ENCODE data around the gene NTN1.
"Not testable (repeated sequence)": the region's sequence is repeated elsewhere in the genome, so short reads cannot be mapped to it uniquely, and the experiment has no call there.

The NTN1 gene

DNA sequence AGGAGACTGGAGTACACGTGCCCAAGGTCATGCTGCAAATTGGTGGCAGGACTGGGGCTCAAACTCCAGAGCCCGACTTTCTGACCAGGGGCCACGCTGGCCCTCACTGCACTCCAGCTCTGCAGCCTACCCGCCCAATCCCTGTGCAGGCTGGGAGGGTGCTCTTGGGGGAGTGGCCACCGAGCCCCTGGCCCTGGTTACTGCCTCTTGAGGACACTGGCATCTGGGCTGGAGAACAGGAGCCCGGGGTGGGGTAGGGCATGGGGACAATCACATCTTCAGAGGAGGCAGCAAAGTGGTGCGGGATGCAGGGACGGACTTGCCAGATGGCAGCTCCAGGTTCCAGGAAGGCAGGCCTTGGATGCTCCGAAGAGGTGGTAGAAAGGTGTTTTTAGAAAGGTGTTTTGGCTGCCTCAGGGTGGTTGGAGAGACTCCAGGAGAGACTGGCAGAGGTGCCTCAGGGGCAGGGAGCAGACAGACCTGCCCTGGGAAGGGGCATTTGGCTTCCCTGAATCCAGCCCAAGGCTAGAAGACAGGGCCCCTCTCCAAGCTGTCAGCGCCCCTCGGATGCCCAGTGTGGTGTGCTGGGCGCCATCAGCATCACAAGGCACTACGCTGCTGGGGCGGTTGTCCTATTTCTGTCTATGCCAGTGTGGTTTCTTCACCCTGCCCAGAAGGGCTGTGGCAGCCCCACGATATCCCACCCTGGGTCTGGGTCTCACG lies 220.6 kb downstream of the NTN1 start:
- FAIRE-seq (no peak), DNase-seq (ENCODE audit: low spot score) (no peak)

DNA sequence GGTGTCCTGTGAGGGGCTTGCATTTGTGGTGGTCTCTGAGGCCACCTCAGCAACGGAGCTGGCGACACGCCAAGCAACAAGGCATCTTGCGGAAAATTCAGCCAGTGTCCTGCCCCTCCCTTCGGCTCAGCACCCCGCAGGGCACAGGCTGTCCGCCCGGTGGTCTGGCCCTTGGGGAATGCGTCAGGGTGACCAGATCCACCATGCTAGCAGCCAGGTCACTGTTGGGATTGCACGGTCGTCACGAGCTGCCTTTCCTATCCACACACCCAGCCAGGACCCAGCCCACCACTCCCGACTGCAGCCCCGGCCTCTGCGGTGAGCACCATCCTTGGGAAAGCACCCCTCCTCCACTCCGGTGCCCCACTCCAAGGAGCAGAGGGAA lies 221.2 kb downstream of the NTN1 start:
- DNase-seq (ENCODE audit: low spot score) (no peak), FAIRE-seq (no peak)

DNA sequence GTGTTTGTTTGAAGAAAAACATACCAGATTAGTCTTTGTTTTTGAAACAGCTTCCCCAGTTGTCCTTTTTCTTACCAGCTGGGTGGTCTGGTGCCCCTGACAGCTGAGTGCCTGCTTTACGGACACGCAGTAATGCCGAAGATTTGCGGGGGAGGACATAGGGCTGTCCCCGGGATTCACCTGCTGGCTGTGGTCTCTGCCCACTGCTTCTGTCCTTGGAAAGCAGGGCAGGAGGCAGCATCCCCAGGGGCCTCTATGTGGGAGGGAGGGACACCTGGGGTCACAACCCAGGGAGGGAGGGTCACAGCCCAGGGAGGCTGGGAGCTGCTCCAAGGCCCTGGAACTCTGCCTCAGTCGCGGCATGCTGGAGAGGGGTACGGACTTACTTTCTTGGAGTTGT lies 221.7 kb downstream of the NTN1 start:
- no peak for FAIRE-seq
- DNase-seq (ENCODE audit: low spot score): no peak

DNA sequence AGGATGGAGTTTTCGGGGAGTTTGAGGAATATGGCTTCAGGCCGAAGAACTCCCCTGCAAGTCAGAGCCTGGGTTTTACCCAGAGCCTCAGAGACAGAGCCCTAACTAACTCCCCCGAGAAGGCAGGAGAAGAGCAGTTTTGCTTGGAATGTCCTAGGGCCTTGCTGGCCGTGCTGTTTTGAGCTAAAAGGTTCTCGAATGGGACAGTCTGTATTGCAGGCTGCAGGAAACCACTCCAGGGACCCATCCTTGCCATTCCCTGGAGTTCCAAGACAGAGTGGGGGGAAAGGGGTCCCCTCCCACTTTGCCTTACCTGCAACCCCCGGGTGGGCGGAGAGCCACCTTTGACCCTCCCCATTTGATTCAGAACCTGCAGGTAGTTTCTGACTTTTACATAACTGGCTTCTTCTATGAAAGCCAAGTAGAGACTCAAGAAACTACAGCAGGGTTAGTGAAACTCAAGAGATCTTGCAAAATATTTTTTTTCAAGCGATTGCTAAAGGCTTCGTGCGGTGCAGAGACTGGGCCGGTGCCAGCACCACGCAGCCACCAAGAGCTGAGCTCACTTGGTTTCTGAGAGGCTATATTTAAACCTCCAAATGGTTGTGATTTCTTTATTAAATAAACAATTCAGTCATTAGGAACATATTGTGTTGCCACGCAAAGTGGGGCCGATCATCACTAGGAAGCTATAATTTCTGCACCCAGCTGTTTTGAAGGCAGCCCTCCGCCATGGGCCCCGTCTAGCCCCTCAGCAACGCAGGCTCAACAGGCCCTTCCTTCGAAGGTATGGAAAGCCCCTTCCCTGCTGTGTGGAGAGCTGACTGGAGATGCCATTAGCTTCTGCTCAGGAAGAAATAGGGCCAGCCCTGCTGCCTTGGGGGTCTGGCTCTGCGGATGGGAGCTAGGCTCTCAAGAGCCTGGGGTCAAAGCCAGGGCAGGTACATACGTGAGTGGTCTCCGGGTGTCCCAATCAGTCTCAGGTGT lies 223.0 kb downstream of the NTN1 start:
- FAIRE-seq (no peak), DNase-seq (ENCODE audit: low spot score) (no peak)

DNA sequence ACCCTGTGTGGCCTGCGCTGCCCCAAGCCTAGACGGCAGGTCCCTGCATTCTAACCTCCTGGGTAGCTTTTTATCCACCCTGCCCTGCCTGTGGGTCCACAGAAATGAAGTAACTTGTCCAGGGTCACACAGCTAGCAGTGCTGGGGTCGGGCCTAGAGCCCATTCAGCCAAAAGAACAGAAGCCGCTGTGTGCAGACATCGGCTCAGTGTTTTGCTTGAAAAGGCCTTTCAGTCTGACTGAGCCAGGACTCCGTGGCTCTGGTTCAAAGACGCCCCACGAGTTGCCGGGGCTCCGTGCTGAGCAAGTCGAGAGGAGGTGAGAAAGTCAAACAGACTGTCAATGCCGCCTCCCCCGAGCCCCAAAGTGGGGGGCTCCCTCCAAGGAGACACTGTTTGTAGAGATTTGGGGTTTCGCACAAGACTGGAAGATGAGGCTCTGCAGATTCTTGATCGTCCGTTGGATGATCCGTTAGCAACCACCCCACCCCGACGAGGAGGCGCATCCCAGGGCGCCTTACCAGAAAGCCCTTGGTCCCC lies 226.2 kb downstream of the NTN1 start:
- no peak for DNase-seq (ENCODE audit: low spot score)
- no peak for FAIRE-seq

DNA sequence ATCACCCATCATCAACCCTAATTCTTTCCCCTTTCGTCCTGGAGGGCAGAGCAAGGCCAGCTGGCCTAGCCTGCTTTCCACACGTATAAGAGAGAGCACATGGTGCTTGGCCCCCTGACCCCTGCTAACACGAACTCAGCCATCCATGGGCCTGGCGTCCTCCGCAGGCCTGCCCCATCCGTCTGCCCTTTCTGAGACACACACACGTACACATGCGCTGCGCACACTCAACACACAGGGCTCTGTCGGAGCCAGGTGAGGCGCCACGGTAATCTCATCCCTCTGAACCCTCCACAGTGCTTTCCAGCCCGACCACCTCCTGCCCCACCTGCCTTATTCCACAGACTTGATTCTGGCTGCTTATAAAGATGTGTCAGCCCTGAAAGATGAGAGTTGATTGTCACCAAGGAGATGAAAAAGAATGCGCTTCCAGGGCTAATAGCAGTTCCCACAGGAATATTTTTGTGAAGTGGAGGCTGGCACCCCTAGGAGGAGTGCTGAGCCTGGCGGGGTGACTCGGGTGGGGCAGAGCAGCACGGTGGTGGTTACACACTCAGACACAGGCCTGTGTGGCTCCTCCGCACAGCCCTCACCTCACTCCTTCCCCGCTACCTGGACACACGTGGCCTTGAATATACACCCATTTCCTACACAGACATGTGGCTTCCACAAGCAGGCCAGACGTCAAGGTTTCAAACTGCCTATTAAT lies 228.1 kb downstream of the NTN1 start:
- DNase-seq (ENCODE audit: low spot score): no peak
- no peak for FAIRE-seq

DNA sequence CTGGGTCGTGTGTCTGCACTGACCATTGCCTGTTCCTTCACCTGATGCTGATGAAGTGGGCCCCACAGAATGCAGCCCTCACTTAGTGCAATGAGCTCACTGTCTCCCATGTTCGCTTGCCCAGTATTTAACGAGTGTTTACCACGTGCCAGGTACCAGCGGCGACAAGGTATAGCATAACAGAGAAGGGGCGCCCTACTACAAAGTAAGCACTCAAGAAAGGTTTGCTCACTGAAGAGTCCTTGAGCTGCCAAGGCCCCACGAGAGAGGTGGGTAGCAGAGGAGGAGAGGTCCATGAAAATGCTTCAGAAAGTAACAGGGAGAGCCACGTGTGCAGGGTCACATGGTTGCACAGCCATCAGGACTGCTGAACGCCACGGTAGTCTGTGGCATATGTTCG lies 230.0 kb downstream of the NTN1 start:
- no peak for FAIRE-seq
- no peak for DNase-seq (ENCODE audit: low spot score)

DNA sequence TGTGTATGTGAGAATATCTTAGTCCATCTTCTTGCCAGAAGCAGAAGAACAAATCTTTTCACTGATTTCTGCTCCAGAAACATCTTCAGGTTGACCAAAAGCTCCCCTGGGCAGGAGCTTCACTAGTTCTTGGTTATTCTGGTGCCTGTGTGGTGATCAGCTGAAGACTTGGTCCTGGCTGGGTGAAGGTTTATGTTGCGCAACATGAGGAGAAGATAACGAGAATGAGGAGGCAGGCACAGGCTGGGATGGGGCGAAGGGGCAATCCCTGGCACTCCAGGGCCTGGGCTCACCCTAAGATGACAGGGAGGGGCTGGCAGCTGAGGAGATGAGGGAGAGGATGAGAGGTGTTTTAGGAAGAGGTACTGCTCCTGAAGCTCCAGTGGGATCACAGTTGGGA lies 232.0 kb downstream of the NTN1 start:
- DNase-seq (ENCODE audit: low spot score) (no peak), FAIRE-seq (no peak)

DNA sequence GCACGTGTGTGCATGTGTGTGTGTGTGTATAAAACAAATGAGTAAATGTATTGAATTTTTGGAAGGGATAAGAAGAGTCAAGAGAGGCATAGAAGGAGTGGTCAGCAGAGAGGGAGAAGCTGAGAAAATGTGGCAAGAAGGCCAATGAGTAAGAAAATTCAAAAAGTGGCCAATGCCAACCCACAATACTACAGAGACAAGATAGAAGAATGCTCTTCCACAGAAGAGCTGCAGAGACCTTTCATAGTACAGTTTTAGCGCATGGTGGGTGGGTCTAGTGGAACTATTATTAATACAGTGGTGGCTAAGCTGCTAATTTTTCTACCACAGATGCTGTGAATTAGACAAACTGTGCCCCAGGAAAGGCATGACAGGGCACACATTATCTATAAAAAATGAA lies 233.5 kb downstream of the NTN1 start:
- FAIRE-seq: no peak
- DNase-seq (ENCODE audit: low spot score): no peak

DNA sequence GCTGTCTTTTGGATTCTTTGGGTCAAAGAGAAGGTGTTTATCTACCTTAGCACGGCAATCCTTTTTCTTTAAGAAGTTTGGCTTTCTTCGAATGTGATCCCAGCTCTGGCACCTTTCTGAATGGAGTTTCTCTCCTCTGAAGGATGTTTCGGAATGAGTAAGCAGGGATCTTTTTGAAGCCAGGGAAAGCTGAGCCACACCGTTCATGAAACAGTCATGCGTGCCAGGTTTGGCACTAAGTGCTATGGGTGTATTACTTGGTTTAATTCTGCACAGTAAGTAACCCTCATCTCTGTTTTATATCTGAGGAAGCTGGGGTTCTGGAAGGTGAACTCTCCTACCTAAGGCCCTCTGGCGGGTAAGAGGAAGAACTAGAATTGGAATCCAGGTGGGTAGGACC lies 234.5 kb downstream of the NTN1 start:
- no peak for DNase-seq (ENCODE audit: low spot score)
- no peak for FAIRE-seq

DNA sequence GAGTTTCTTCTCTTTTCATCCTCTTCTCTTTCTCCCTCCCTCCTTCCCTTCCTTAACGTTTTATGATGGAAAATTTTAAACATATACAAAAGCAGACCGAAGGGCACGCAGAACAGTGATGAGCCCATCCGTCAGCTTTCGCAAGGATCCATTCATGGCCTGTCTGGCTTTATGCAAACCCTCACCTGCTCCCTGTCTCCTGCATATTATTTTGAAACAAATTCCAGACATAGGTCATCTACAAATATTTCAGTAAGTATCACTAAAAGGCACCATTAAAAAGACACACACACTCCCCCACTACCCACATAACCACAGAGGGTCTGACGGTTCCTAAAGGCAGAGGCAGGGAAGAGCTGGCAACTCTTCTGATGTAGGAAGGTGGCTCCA lies 235.0 kb downstream of the NTN1 start:
- FAIRE-seq (no peak), DNase-seq (ENCODE audit: low spot score) (no peak)

DNA sequence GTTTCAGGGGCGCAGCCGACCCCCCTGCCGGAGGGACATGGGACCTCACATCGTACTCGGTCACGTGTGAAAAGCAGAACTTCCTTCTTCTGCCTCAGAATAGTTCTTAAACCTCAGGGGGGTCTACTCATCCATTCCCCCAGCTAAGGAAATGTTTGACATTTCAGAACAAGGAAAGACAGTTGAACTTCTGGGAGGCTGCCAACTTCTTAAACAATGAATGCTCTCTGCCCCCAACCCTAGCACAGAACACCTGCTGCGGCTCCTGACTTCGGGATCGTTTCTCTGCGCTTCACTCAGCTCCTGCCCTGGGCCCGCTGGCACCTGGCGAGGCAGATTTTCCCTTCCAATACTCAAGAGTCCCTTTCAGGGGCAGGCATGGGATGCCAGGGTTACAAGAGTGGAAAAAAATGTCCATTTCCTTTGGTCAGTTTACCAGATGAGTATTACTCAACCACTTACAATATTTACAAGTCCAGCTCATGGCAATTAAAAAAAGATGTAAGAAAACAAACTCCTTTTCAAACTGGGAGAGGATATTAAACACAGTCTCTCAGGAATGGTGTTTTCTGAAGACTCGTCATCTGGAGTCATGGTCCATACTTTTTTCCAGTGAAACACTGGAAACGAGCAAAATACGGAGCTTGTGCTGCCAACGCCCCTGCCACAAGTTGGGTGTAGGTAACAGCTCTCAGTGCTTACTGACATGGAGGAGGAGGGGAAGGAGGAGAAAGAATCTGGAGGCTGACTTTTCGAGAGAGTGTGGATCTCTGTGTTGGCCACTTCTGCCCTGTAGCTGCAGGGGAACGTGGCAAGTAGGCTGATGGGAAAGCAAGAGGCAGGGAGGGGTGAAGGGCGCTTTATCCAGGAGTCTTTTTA lies 235.7 kb downstream of the NTN1 start:
- DNase-seq (ENCODE audit: low spot score) (no peak), FAIRE-seq (no peak)

DNA sequence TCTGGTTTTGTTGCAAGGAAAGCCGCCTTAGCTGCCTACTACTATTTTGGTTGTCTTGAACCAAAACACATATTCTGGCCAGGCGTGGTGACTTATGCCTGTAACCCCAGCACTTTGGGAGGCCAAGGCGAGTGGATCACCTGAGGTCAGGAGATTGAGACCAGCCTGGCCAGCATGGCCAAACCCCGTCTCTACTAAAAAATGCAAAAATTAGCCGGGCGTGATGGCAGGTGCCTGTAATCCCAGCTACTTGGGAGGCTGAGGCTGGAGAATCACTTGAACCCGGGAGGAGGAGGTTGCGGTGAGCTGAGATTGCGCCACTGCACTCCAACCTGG lies 236.3 kb downstream of the NTN1 start:
- FAIRE-seq; DNase-seq (ENCODE audit: low spot score): not testable (repeated sequence)

DNA sequence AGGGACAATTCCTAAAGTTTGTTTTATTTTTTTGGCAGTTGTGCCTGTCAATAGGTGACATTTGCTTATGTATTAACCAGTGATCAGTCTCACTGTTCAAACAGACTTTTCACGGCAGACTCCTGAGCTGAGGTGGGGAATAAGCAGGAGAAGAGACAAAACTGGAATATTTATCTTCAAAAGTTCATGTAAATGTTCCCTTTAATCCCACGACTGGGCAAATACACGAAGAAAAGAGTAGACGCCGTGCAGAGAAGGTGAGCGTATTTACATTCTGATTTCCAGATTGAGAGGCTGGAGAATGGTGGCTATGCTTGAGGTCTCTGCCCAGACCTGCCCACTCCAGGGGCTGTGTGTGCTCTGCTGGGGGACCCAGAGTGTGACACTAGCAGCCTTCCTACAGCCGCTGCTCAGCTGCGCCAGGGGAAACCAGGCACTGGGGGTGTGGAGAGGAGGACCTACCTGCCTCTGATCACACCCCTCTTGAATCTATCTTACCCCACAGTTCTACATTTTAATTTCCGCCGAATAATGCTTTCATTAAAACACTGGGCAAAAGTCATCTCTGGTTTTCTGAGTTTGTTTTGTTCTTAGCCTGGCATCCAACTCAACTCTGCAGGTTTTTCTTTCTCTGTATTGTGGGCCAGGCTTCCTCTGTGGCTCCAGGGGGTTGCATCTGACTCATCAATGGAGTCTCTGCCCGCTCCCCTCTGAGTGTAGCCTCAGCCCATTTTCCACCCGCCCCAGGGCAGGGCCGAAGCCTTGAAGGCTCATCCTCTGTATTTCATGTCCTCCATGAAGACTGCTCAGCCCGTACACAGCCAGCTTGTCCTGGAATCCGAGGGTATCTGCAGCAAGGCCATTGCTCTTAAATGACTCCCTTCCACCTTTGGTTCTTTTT lies 237.1 kb downstream of the NTN1 start:
- DNase-seq (ENCODE audit: low spot score) (no peak), FAIRE-seq (no peak)

DNA sequence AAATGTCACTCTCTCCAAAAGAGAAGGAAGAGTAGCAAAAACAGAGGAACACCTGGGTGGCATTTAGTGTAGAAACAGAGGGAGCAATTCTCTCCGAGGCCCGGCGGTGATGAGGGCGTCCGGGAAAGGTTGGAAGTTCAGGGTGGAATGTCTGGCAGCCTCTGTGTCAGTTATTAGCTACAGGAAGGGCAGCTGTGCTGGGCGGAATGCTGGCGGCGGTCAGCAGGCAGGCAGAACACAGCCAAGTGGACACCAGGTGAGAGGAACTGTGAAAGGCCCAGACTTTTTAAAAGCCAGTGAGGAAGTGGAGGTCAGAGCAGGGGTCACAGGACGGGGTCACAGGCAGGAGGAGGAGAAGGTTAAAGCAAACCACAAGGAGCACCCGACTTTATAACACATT lies 238.1 kb downstream of the NTN1 start:
- DNase-seq (ENCODE audit: low spot score): no peak
- no peak for FAIRE-seq

DNA sequence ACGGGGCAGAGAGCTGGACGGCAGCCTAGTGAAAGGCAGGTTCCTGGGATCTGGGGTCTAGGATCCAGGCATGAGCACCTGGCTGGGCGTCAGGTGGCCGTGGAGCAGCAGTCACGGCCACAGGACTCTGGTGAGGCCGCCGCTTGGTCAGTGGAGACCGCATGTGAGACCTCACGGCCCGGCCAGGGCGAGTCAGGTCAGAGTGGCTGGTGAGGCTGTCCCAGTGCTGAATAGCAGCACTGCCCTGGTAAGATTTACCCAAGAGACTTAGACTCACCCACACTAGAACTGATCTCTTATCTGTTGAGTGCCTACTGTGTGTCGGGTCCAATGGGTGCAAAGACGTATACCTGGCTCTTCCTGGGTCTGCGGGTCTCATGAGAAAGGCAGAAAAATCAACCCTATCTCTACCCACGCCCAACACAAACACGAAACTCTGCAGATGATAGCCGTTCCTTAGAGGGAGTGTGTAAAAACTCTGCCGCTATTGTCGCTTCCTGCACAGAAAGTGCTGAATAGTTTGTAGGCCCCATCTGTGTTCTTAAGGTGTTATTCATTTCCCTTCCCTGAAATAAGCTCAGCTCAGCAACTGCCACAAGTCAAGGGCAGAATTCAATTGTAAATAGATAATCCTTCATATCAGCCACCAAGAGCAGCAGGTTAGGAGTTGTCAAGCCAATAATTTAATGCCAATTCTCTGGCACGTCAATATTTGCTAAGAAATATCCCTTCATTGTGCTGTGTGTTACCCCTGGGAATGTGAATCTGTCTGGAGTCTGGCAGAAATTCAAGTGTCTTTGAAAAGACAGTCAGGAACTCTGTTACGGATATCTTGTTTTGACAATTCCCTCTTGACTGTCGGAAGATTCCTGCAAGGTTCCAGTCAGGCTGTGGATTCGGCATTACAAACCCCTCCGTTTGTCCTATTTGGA lies 240.0 kb downstream of the NTN1 start:
- DNase-seq (ENCODE audit: low spot score) (no peak), FAIRE-seq (no peak)

DNA sequence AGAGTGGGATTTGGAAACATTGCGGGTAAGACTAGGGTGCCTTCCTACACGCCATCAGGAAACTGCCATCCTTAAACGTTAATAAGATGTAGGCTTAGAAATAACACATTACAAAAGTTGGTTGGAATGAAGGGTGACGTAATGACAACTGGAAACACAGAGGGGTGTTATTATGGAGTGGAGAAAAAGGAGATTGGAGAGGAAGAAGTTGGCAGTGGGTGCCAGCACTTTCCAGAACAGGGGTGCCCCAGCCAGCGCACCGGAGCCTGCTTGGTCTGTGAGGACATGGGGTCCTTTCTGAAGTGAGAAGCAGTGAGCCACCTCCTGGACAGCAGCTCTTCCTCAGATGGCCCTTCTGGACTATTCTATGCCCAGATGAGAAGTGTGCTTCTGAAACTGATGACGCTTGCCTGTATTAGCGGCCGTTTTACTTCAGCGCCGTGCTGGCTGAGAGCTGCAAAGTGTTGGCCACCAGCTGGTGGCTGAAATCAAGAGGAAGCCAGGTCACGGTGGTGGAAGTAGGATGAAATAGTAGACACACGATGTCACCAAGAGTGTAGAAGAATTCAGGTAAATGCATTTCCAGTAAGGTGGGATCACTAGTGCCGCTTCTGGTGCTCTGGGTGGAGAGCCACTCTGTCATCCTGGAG lies 244.8 kb downstream of the NTN1 start:
- no peak for FAIRE-seq
- no peak for DNase-seq (ENCODE audit: low spot score)

DNA sequence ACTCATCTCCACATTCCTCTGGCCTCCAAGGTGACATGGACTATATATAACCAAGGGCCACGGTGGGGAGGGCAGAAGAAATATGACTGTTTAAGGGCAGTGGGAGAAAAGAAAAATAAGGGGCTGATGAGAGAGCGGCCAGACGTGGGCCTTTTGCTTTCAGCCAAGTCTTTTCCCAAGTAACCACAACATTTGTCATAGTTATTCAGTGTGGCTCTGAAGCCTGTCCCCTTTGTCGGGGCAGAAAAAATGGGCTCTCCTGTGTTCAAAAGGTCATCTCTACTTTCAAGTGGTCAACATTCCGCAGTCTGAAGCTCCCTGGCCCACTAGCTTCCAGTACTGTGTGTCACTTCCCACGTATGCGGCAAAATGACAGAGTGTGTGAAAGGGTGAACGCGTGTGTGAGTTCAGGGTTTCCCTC lies 245.4 kb downstream of the NTN1 start:
- no peak for FAIRE-seq
- no peak for DNase-seq (ENCODE audit: low spot score)
